Measurements from ENCODE around the gene GRM5. TPM values are rescaled to one million over a fixed set of nuclear protein-coding genes. Genes with fewer than 3 reads are reported as not detected.
"Not testable (repeated sequence)": the region's sequence is repeated elsewhere in the genome, so short reads cannot be mapped to it uniquely, and the experiment has no call there.

The GRM5 gene
- total RNA-seq, 4 donors from 2014 or later: 0.53 TPM; not detected in 3

DNA sequence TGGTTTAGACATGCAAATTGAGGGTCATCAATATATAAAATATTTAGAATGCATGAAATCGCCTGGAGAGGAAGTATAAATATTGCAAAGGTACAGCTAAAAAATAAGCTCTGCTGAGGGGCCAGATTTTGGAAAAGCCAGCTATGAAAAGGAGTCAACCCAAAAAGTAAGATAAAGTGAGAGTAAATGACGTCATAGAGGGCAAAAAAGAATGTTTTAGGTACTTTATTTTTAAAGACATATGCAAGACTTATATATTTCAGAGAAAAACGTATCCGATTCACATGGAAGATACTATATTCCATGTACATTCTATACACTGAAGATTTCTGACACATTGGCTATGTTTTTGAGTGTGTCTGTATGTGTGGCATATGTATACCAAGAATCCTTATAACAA lies 13.6 kb downstream of the GRM5 start:
- TF ChIP-seq CTCF (IDR thresholded peaks at IDR 0.05) (no peak), POLR2A (IDR thresholded peaks at IDR 0.05) (no peak)
- Histone ChIP-seq H3K27me3 (no peaks in the 10 kb centered on the region), H3K36me3 (no peaks in the 10 kb centered on the region), H3K4me3 (no peak overlapping the region), H3K4me1 (no peaks in the 10 kb centered on the region), H3K9me3 (no peaks in the 10 kb centered on the region), H3K27ac (no peak overlapping the region)
- no peak for DNase-seq

GRCh38 chr11:89047159-89047558 lies 18.6 kb downstream of the GRM5 start:
- H3K9me3 ChIP-seq, H3K4me3 ChIP-seq, H3K27ac ChIP-seq, H3K27me3 ChIP-seq, DNase-seq, H3K4me1 ChIP-seq, H3K36me3 ChIP-seq: not testable (repeated sequence)

DNA sequence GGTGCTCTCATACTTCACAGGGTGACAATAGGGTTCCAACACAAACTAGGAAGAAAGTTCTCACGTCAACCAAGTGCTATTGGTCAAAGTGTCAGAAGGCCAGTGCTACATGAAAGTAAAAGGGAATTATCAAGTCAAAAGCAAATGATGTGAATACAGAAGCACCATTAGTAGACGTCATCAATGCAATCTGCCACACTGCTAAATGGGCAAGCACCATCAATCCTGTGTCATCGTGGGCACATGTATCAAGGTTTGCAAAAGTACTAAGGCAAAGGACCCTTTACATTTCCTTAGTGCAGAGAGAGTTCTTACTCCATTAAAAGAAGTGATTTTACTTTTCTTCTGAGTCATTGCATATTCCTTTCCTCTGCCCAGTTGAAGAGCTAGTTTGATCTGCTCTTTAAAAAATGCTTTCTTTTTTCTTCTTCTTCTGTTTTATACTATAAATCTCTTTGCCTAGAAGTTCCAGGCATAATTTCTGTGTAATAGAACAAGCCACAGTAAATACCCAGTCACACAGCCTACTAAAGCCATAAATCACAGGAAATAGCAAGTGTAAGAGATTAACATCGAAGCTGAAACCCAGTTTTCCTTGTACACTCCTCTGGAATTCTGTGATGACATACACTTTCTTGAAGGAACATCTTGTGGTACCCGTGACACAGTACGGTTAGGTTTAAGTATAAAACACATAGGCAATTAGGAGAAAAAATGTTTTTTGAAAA lies 21.8 kb downstream of the GRM5 start:
- not testable (repeated sequence) for H3K9me3 ChIP-seq, H3K4me3 ChIP-seq, H3K27ac ChIP-seq, H3K27me3 ChIP-seq, H3K4me1 ChIP-seq, DNase-seq, H3K36me3 ChIP-seq

DNA sequence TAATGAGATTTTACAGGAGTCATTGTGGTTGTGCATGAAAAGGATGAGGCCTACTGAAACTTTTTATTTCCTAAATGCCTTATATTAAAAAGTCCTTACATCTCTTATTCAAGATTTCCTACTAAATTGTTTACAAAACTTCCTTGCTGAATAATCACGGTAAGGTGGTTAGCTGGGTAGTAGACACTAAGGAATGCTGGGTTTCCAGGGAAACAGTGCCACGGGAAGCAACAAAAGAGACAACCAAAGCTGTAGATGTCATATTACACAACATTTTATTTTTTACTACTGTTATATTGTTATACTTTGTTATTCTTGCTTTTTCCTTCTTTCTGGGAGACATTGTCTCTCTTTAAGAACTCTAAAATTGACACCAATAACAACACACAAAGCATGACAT lies 36.1 kb downstream of the GRM5 start:
- H3K27me3 ChIP-seq, H3K4me1 ChIP-seq, H3K27ac ChIP-seq, H3K4me3 ChIP-seq, H3K36me3 ChIP-seq, DNase-seq, H3K9me3 ChIP-seq: not testable (repeated sequence)

DNA sequence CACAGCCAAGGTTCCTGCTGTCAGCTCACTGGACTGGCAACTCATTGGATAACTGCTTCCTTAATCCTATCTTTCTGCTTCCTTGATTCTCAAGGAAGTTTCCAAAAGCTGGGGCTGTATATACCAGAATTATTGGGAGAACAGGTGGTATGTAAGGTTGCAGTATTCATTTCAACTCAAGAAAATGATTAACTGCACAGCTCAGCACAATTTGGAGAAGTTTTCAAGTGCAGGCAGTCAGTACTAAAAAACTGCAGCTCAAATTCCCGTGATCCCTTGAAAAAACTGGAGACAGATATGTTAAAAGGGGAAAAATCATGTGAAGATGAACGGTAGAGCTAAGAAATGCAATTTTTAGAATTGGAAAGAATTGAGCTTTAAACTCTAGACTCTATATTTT lies 44.4 kb downstream of the GRM5 start:
- Histone ChIP-seq H3K4me1 (no peaks in the 10 kb centered on the region), H3K36me3 (no peaks in the 10 kb centered on the region), H3K27me3 (no peaks in the 10 kb centered on the region), H3K9me3 (no peaks in the 10 kb centered on the region), H3K4me3 (no peak overlapping the region), H3K27ac (no peak overlapping the region)
- DNase-seq: no peak
- TF ChIP-seq CTCF (IDR thresholded peaks at IDR 0.05): no peak
- TF ChIP-seq POLR2A (IDR thresholded peaks at IDR 0.05): no peak

GRCh38 chr11:89019827-89020547 lies 45.8 kb downstream of the GRM5 start:
- DNase-seq, H3K27ac ChIP-seq, H3K27me3 ChIP-seq, H3K4me1 ChIP-seq, H3K36me3 ChIP-seq, H3K4me3 ChIP-seq, H3K9me3 ChIP-seq: not testable (repeated sequence)

DNA sequence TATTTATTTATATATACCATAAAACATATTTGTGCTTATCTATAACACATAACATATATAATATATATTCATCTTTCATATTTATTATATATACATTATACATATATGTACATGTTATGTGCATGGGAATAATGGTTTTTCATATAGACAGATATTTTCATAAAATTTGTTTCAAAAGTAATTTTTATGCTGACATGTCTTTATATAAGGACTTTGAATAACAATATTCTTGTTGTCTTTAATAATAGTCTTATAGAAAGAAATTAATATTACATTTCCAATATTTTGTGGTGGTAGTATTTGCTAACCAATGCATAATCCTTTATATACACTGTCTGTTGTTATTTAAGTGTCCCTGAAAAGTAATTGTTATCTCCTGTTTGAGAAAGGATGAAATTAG lies 49.6 kb downstream of the GRM5 start:
- Histone ChIP-seq H3K4me1 (no peaks in the 10 kb centered on the region), H3K9me3 (no peaks in the 10 kb centered on the region), H3K36me3 (no peaks in the 10 kb centered on the region), H3K4me3 (no peak overlapping the region), H3K27me3 (no peaks in the 10 kb centered on the region), H3K27ac (no peak overlapping the region)
- TF ChIP-seq CTCF (IDR thresholded peaks at IDR 0.05) (no peak), POLR2A (IDR thresholded peaks at IDR 0.05) (no peak)
- DNase-seq: no peak

GRCh38 chr11:89015614-89016013 lies 50.2 kb downstream of the GRM5 start:
- TF ChIP-seq POLR2A (IDR thresholded peaks at IDR 0.05) (no peak), CTCF (IDR thresholded peaks at IDR 0.05) (no peak)
- no peaks in the 10 kb centered on the region for H3K9me3 ChIP-seq
- no peak overlapping the region for H3K4me3 ChIP-seq
- H3K36me3 ChIP-seq: no peaks in the 10 kb centered on the region
- no peaks in the 10 kb centered on the region for H3K27me3 ChIP-seq
- DNase-seq: no peak
- H3K4me1 ChIP-seq: no peaks in the 10 kb centered on the region
- no peak overlapping the region for H3K27ac ChIP-seq

DNA sequence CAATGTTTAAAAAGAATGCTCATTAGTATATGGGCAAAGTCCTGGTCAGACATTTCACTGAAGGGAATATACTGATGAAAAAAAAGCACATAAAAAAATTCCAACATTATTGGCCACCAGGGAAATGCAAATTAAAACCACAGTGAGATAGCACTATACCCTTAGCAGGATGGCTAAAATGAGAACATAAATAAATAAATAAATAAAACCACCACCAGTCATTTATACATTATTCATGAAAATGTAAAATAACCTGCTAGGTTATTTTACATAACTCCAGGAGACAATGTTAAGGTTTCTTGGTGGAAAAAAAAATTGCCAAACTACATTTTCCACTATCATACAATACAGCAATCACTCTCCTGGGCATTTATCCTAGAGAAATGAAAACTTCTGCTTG lies 64.9 kb downstream of the GRM5 start:
- H3K4me3 ChIP-seq, H3K9me3 ChIP-seq, H3K4me1 ChIP-seq, H3K27me3 ChIP-seq, DNase-seq, H3K36me3 ChIP-seq, H3K27ac ChIP-seq: not testable (repeated sequence)
